HFFc6 (cell line): ENCODE measurements around the gene DHFR. TPM values are rescaled to one million over a fixed set of nuclear protein-coding genes. Genes with fewer than 3 reads are reported as not detected.

Experiments used
- DNase-seq: peaks from one replicate; pipeline ENCODE4 v3.0.0-alpha.2; 2018
- H3K27ac Mint-ChIP-seq: 2 replicates; pipeline ENCODE4 v1.8.0; 2020; ENCODE audit warnings: mild to moderate bottlenecking, mixed read lengths
- H3K27me3 Mint-ChIP-seq: 2 replicates; pipeline ENCODE4 v1.8.0; 2021; ENCODE audit warnings: mild to moderate bottlenecking, moderate library complexity, mixed read lengths; ENCODE audit not compliant: insufficient read depth
- H3K36me3 Mint-ChIP-seq: 2 replicates; pipeline ENCODE4 v1.8.0; 2021; ENCODE audit warnings: low read depth, mixed read lengths
- H3K4me1 Mint-ChIP-seq: 2 replicates; pipeline ENCODE4 v1.8.0; 2020; ENCODE audit warnings: low read depth, mixed read lengths
- H3K4me3 Mint-ChIP-seq: 2 replicates; pipeline ENCODE4 v1.8.0; 2020; ENCODE audit warnings: mild to moderate bottlenecking, moderate library complexity, mixed read lengths
- H3K9me3 Mint-ChIP-seq: 2 replicates; pipeline ENCODE4 v1.8.0; 2020; ENCODE audit warnings: mild to moderate bottlenecking, mixed read lengths
- long read RNA-seq: library from polyadenylated mRNA; unstranded; transcript quantifications from one replicate; pipeline ENCODE4 v2.0.0, GENCODE V29; 2019
- total RNA-seq, 6 experiments: library from RNA; stranded (reverse); fragmentation: NEBNext Ultra II Directional; extraction: Animal tissue kit (Norgen Biotek cat#: 25700); gene quantifications; 2 replicates in 1 of 6; 3 replicates in 5 of 6; pipeline ENCODE4 v1.2.3, GENCODE V29; 2021
- TF ChIP-seq, protein P1 (sequence below): fragments of 200-600 bp; sonication (generic); IDR thresholded peaks from 2 replicates; pipeline ENCODE4 v1.5.0; 2021; ENCODE audit warnings: antibody characterized with exemption, mild to moderate bottlenecking

DHFR gene
- total RNA-seq = 10 to 100 TPM; 22.8 to 45.3 (median 38.6) TPM
- long read RNA-seq, transcript DHFR-201 (6 exons, 3,917 nt) = major isoform, 15 of 20 reads
- long read RNA-seq, partial matches to known transcripts = 0 of 20 reads
- long read RNA-seq, other reads (novel, unspliced or antisense) = 4 of 20 reads

DNA sequence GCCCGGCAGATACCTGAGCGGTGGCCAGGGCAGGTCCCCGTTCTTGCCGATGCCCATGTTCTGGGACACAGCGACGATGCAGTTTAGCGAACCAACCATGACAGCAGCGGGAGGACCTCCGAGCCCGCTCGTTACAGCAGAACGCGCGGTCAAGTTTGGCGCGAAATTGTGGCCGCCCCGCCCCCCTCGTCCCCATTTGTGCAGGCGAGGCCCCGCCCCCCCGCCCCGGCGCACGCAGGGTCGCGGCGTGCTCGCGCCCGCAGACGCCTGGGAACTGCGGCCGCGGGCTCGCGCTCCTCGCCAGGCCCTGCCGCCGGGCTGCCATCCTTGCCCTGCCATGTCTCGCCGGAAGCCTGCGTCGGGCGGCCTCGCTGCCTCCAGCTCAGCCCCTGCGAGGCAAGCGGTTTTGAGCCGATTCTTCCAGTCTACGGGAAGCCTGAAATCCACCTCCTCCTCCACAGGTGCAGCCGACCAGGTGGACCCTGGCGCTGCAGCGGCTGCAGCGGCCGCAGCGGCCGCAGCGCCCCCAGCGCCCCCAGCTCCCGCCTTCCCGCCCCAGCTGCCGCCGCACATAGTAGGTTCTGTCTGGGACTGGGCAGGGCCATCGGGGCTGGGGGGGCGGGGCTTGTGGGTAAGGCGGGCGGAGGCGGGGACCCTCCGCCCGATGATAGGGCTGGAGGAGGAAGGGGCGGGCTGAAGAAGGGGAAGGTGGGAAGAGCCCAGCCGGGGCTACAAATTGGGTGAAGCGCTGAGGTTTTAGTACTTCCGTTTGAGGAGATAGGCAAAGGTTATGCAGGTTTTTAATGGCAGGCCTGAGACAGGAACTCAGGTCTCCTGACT lies at the start of gene DHFR, which contains the start of gene MSH3:
TSS of gene DHFR (minus strand) at position 593 of the 840 bp plus-strand sequence. CDS start at position 99, 494 bp downstream.
TSS of gene MSH3 (plus strand) at position 262 of the 840 bp plus-strand sequence. CDS start at position 338, 76 bp downstream.
- DNase-seq = peak; percentile 71
- peak within 1 kb of the TSS; percentile 90 for H3K27ac Mint-ChIP-seq
- H3K27me3 Mint-ChIP-seq = no peaks in the 10 kb centered on the region; the same call in 1 of the 2 replicates
- no peaks in the 10 kb centered on the region for H3K9me3 Mint-ChIP-seq
- peak within 1 kb of the TSS; percentile 97 for H3K4me3 Mint-ChIP-seq
- TF ChIP-seq, protein P1, sequence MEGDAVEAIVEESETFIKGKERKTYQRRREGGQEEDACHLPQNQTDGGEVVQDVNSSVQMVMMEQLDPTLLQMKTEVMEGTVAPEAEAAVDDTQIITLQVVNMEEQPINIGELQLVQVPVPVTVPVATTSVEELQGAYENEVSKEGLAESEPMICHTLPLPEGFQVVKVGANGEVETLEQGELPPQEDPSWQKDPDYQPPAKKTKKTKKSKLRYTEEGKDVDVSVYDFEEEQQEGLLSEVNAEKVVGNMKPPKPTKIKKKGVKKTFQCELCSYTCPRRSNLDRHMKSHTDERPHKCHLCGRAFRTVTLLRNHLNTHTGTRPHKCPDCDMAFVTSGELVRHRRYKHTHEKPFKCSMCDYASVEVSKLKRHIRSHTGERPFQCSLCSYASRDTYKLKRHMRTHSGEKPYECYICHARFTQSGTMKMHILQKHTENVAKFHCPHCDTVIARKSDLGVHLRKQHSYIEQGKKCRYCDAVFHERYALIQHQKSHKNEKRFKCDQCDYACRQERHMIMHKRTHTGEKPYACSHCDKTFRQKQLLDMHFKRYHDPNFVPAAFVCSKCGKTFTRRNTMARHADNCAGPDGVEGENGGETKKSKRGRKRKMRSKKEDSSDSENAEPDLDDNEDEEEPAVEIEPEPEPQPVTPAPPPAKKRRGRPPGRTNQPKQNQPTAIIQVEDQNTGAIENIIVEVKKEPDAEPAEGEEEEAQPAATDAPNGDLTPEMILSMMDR = peak; percentile 55
- peaks cover 13% of the 10 kb centered on the region for H3K36me3 Mint-ChIP-seq
- peaks cover 38% of the 10 kb centered on the region for H3K4me1 Mint-ChIP-seq

DNA sequence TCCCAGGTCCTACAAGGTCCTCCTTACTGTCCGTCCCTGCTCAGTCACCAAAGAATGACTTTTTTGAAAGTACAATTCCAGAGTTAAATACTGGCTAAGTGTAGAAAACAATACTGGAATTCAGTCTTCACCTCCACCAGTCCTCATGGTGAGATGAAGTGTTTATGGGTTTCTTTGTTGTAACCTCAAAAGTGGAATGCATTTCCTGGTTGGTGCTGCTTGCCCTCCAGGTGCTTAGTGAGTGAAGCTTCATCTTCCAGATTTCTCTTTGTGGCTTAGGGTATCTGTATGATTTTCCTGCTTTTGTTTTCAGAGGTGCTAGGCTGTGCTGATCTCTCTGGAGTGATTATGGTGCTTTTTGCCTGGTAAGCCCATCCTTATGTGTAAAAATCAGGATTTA lies 49.4 kb upstream of the DHFR start:
- Mint-ChIP-seq H3K36me3 (no peaks in the 10 kb centered on the region), H3K4me3 (no peak overlapping the region), H3K4me1 (peaks cover 16% of the 10 kb centered on the region), H3K27me3 (no peaks in the 10 kb centered on the region), H3K27ac (no peak overlapping the region), H3K9me3 (no peaks in the 10 kb centered on the region)
- no peak for DNase-seq
- TF ChIP-seq, protein P1 = no peak

DNA sequence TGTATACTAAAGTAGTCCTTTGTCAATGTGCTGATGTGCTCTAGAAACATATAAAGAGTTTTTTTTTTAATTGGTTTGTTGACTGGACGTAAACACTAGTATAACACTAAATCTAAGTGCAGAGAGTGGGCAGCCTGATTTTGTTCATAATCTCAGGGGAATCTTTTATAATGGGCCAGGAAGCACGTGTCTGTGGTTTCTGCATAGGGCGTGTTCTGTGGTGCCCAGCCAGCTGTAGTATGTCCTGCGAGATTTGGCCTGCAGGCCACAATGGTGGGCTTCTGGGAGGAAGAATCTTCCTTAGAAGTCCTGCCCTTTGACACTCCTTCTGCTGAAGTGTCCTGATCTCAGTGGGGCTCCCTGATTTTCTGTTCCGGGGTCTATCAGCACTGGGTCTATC lies 49.0 kb upstream of the DHFR start:
- Mint-ChIP-seq H3K4me1 (peaks cover 16% of the 10 kb centered on the region), H3K27ac (no peak overlapping the region), H3K36me3 (no peaks in the 10 kb centered on the region), H3K4me3 (no peak overlapping the region), H3K27me3 (no peaks in the 10 kb centered on the region), H3K9me3 (no peaks in the 10 kb centered on the region)
- TF ChIP-seq, protein P1 = no peak
- DNase-seq = no peak

DNA sequence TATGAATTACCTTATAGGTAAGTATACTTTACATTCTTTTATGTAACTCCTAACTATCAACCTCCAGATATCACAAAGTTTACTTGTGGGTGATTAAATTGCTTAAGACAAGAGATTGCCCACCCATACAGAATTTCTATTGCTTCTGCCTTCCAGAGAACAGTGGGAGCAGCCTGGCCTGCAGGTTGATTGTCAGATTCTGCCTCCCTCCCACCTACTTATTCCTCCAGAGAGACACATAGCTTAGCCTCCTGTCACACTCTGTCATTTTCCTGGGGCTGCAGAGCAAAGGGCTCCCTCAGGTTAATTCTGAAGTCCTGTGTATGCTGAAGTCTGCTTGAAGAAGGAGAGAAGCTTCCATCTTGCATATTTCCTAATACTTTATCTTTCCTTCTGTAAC lies 48.5 kb upstream of the DHFR start:
- H3K36me3 Mint-ChIP-seq = no peaks in the 10 kb centered on the region
- no peaks in the 10 kb centered on the region for H3K9me3 Mint-ChIP-seq
- peaks cover 16% of the 10 kb centered on the region for H3K4me1 Mint-ChIP-seq
- no peak for DNase-seq
- H3K27ac Mint-ChIP-seq = no peak overlapping the region
- H3K27me3 Mint-ChIP-seq = no peaks in the 10 kb centered on the region
- TF ChIP-seq, protein P1 = no peak
- no peak overlapping the region for H3K4me3 Mint-ChIP-seq

DNA sequence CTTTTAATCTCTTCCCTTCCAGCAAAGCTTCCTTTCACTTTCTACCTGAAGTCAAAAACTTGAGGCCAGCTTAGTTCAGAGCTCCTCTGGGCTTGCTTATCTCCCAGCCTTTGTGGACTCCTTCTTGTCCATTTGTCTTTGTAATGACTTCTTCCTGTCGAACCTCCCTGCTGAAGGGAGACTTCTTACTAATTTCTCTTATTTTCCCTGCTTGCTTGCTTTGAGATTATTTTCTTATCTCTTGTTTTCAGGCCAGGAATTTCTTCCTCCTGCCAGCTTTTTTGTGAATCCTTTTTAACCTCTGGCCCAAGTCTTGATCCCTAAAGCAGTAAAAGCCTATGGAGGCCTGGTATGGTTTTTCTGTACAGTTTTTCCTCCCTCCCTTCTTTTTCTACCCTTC lies 46.8 kb upstream of the DHFR start:
- Mint-ChIP-seq H3K36me3 (no peaks in the 10 kb centered on the region), H3K9me3 (no peaks in the 10 kb centered on the region), H3K27me3 (no peaks in the 10 kb centered on the region), H3K27ac (peak overlapping the region; percentile 17; the same call in 1 of the 2 replicates), H3K4me1 (peaks cover 10% of the 10 kb centered on the region), H3K4me3 (no peak overlapping the region)
- DNase-seq = no peak
- TF ChIP-seq, protein P1 = no peak
